K562 (cell line): ENCODE measurements around the gene CCDC85C. TPM values are rescaled to one million over a fixed set of nuclear protein-coding genes. Genes with fewer than 3 reads are reported as not detected.

Experiments
- ATAC-seq: fragments of 200-7000 bp; cut with Tn5 transposase; 3 replicates; pipeline ENCODE4 v1.9.1; 2020; ENCODE audit warnings: moderate library complexity
- BruUV-seq: library from RNA; stranded (reverse); fragments of 400-500 nt; replicated peaks from 2 replicates; lab custom pipeline; 2021; lab: Mats Ljungman, UMichigan
- CTCF ChIA-PET: fragments of 300-600 bp; formaldehyde crosslinking; extraction: SDS; loops from one replicate; lab custom pipeline; 2021; ENCODE audit warnings: low intra/inter-chr PET ratio; lab: Yijun Ruan, JAX
- POLR2A ChIA-PET: fragments of 300-600, 350-650 bp; sonication (Branson Sonifier 250); formaldehyde crosslinking; extraction: SDS; loops from one replicate; lab custom pipeline; 2021; ENCODE audit warnings: antibody characterized with exemption, inconsistent platforms; lab: Yijun Ruan, JAX
- DNase-seq, 4 experiments: peaks; one replicate each; pipeline versions ENCODE4 v3.0.0 to v3.0.0-alpha.2; 2011 to 2018; ENCODE audit warnings: low spot score in 3 of 4, mixed read lengths in 3 of 4; ENCODE audit errors: extremely low read depth in 1 of 4
- FAIRE-seq: peaks from 2 replicates; lab custom pipeline; 2011; peaks lifted over from hg19 to GRCh38; lab: Jason Lieb, UNC
- H2AFZ ChIP-seq: 2 replicates; pipeline ENCODE4 v1.6.0; 2011; ENCODE audit warnings: low read depth, low read length, control low read depth, inconsistent platforms
- H3K27ac ChIP-seq: fragments of 200-600 bp; 3 replicates; pipeline ENCODE4 v1.8.0; 2011; ENCODE audit warnings: low read depth, mild to moderate bottlenecking, control low read depth, inconsistent platforms, low read length, moderate library complexity, mixed read lengths; ENCODE audit errors: extremely low read depth
- H3K27me3 ChIP-seq, 2 experiments: fragments of 300-600 bp in 1 of 2; 2 replicates in 1 of 2; 3 replicates in 1 of 2; pipeline versions ENCODE4 v1.6.0 to v1.8.0; 2011; ENCODE audit warnings: inconsistent platforms in 2 of 2, low read length in 2 of 2, mild to moderate bottlenecking in 1 of 2, mixed read lengths in 1 of 2, moderate library complexity in 1 of 2; ENCODE audit not compliant: control insufficient read depth in 2 of 2, insufficient read depth in 2 of 2
- H3K36me3 ChIP-seq: fragments of 300-600 bp; 3 replicates; pipeline ENCODE4 v1.8.0; 2011; ENCODE audit warnings: mild to moderate bottlenecking, low read length, inconsistent platforms; ENCODE audit not compliant: control insufficient read depth, insufficient read depth
- H3K4me1 ChIP-seq, 2 experiments: fragments of 200-600 bp in 1 of 2; replicated peaks in 1 of 2; 2 replicates in 1 of 2; 3 replicates in 1 of 2; pipeline versions ENCODE4 v1.5.1 to v1.8.0; 2011; ENCODE audit warnings: inconsistent platforms in 2 of 2, low read length in 2 of 2, mild to moderate bottlenecking in 1 of 2, mixed read lengths in 1 of 2, moderate library complexity in 1 of 2; ENCODE audit not compliant: control insufficient read depth in 2 of 2, insufficient read depth in 2 of 2
- H3K4me2 ChIP-seq: 2 replicates; pipeline ENCODE4 v1.6.1; 2011; ENCODE audit warnings: low read length, control low read depth, inconsistent platforms, mixed read lengths; ENCODE audit not compliant: insufficient read depth
- H3K4me3 ChIP-seq: fragments of 200-600 bp; sonication (generic), shearing (Covaris generic); 2 replicates; pipeline ENCODE4 v1.5.1; 2016; ENCODE audit warnings: control low read depth, inconsistent platforms
- H3K79me2 ChIP-seq: fragments of 200-600 bp; 3 replicates; pipeline ENCODE4 v1.8.0; 2011; ENCODE audit warnings: low read length, inconsistent platforms; ENCODE audit not compliant: control insufficient read depth, insufficient read depth
- H3K9ac ChIP-seq, 2 experiments: 2 replicates each; pipeline versions ENCODE4 v1.6.0 to v1.6.1; 2011; ENCODE audit warnings: low read depth in 2 of 2, low read length in 2 of 2, control low read depth in 1 of 2, inconsistent platforms in 1 of 2, mild to moderate bottlenecking in 1 of 2, mixed read lengths in 1 of 2; ENCODE audit not compliant: insufficient read depth in 1 of 2
- H3K9me1 ChIP-seq: one replicate; pipeline ENCODE4 v1.6.0; 2011; ENCODE audit warnings: inconsistent platforms, mild to moderate bottlenecking, low read length, moderate library complexity; ENCODE audit not compliant: control insufficient read depth, insufficient read depth
- H3K9me3 ChIP-seq: replicated peaks from 2 replicates; pipeline ENCODE4 v1.5.1; 2011; ENCODE audit warnings: low read depth, low read length, inconsistent platforms; ENCODE audit not compliant: control insufficient read depth, insufficient read depth
- H4K20me1 ChIP-seq: replicated peaks from 2 replicates; pipeline ENCODE4 v1.6.1; 2011; ENCODE audit warnings: low read length, inconsistent platforms, mixed read lengths; ENCODE audit not compliant: control insufficient read depth, insufficient read depth
- KLF6 ChIP-seq: fragments of 250-450 bp; sonication (Bioruptor Pico); IDR thresholded peaks from 2 replicates; pipeline ENCODE4 v1.4.0; 2020; ENCODE audit warnings: mild to moderate bottlenecking, moderate library complexity, borderline replicate concordance
- MEIS2 ChIP-seq: fragments of 450-650 bp; IDR thresholded peaks from 2 replicates; pipeline ENCODE4 v1.6.1; 2014; ENCODE audit warnings: mild to moderate bottlenecking; ENCODE audit not compliant: partially characterized antibody
- RBM25 ChIP-seq: fragments of 200-400 bp; formaldehyde crosslinking; IDR thresholded peaks from 2 replicates; pipeline ENCODE4 v1.6.1; 2018; ENCODE audit warnings: low read length, low read depth, moderate library complexity; ENCODE audit not compliant: severe bottlenecking
- SP2 ChIP-seq: IDR thresholded peaks from 2 replicates; pipeline ENCODE4 v1.6.1; 2011; ENCODE audit warnings: mild to moderate bottlenecking, low read depth, low read length, moderate library complexity; ENCODE audit not compliant: poor library complexity, severe bottlenecking; ENCODE audit errors: extremely low read depth
- ZNF431 ChIP-seq: sonication (generic); formaldehyde crosslinking; IDR thresholded peaks from 2 replicates; pipeline ENCODE4 v1.8.0; 2022; ENCODE audit warnings: mild to moderate bottlenecking, missing genetic modification reagents
- ZNF586 ChIP-seq: fragments of 450-650 bp; formaldehyde crosslinking; conservative IDR thresholded peaks from 2 replicates; pipeline ENCODE4 v1.4.0; 2020; ENCODE audit warnings: mild to moderate bottlenecking, moderate library complexity
- ZNF589 ChIP-seq: fragments of 200-800 bp; sonication (Bioruptor generic); IDR thresholded peaks from 2 replicates; pipeline ENCODE4 v1.6.1; 2016; ENCODE audit warnings: low read depth, missing genetic modification characterization, missing compliant biosample characterization
- WGBS: fragments of 100-300 bp; shearing (Covaris generic); methylation state at CpG from one replicate; pipeline ENCODE4 v1.1.6; 2016; ENCODE audit warnings: low coverage, mixed read lengths; ENCODE audit not compliant: insufficient coverage; ENCODE audit errors: missing lambda C conversion rate; 5-methylcytosine and 5-hydroxymethylcytosine counted together
- in situ Hi-C: fragments of 300-500 bp; cut with MboI; formaldehyde crosslinking; loops from 4 replicates; pipeline ENCODE4 v1.15.0; 2018; ENCODE audit warnings: inconsistent platforms, mixed read lengths
- intact Hi-C: fragments of 100-400 bp; cut with micrococcal nuclease; formaldehyde crosslinking; loops from 2 replicates; pipeline ENCODE4 v1.14.2; 2022
- polyA plus RNA-seq, 8 experiments: library from polyadenylated mRNA; depleted of rRNA in 4 of 8; stranded (reverse) in 5 of 8; unstranded in 3 of 8; fragments of >200 nt; fragmentation: Nextera tagmentation in 2 of 8; fragmentation: Illumina TruSeq in 1 of 8; extraction: Ambion mirVana in 2 of 8; extraction: Trizol in 1 of 8; gene quantifications; 2 replicates each; pipeline versions ENCODE4 v1.2.1 to v1.2.3, GENCODE V29; 2011 to 2014; ENCODE audit warnings: inconsistent platforms in 1 of 8, missing spikeins in 1 of 8
- total RNA-seq, 7 experiments: library from RNA; depleted of rRNA in 6 of 7; stranded (reverse); fragments of >200 nt in 6 of 7; fragmentation: Illumina TruSeq in 2 of 7; extraction: Trizol in 2 of 7; gene quantifications; 2 replicates each; pipeline versions ENCODE4 v1.2.1 to v1.2.3, GENCODE V29; 2011 to 2021; ENCODE audit warnings: low replicate concordance in 1 of 7
- TF ChIP-seq, protein P1 (sequence below), 2 experiments: IDR thresholded peaks in 1 of 2; conservative IDR thresholded peaks in 1 of 2; 2 replicates each; pipeline ENCODE4 v1.6.1; 2016; ENCODE audit warnings: low read depth in 2 of 2, mild to moderate bottlenecking in 1 of 2, missing compliant biosample characterization in 1 of 2, missing genetic modification characterization in 1 of 2, moderate library complexity in 1 of 2

The CCDC85C gene
- total and polyA plus RNA-seq, 9 of the 15 experiments (the other 6 are each of a cell fraction or from before 2014, with no cell fraction given) = 0.18 to 22.0 (median 6.3) TPM

DNA sequence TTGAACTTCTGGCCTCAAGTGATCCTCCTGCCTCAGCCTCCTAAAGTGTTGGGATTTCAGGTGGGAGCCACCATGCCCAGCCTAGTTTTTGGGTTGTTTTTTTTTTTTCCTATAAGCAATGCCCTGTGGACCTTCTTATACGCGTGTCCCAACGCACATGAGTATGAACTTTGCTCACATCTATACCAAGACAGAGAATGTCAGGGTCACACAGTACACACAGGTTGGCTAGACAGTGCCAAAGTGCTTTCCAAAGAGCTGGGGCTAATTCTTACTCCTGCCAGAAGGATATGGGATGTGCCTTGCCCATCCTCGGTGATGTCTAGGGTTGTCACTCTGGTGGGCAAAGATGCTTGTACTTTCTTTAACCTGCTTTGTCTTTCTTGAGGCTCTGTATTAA, 7.6 kb upstream of the CCDC85C start (continued):
- no peak for TF ChIP-seq SP2

DNA sequence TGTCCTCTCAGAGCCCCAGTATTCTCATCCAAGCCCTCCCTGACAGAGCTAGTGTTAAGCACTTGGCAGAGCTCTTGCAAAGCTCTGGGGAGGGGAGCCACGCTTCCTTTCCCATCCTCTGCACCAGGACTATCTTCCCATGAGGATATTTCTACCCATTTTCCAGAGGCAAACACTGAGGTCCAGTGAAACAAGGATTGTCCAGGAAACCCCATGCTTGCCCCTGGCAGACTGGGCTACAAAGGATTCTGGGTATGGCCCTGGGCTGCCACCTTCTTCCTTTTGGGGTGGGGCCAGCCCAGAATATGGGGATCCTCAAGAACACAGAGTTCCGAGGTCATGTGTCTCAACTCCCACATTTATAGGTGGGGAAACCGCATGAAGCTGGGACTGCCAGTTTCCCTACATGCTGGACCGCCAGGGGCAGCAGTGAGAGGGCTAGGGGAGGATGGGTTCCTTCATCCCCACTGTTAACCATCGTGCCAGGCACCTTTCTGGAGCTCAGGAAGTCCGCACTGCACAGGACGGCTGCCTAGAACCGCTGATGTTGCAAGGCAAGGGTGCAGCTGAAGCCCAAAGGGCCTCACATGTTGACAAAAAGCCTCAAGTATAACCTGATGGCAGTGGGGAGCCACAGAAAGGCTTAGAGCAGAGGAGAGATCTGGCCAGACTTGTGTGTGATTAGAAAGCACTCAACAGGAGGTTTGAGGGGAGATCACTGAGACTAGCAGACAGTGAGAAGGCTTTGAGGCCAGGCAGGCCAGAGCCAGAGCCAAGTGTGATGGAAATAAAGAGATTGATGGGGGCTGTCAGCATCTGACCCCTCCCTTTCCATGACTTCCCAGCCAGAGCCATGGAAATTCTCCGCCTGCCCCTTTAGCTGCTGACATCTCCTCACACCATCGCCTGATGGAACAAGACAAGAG, 5.5 kb upstream of the CCDC85C start:
- DNase-seq = no peak
- intact Hi-C loops (no loop called here), in situ Hi-C loops (no loop called here)
- ATAC-seq = no peak
- H2AFZ ChIP-seq = no peak overlapping the region
- no TSS peak for BruUV-seq
- no peaks in the 10 kb centered on the region for H3K9me3 ChIP-seq
- peaks cover 18 to 29% of the 10 kb centered on the region in 2 experiments for H3K4me1 ChIP-seq
- no peak overlapping the region for H3K4me3 ChIP-seq
- no peak overlapping the region for H3K9ac ChIP-seq
- WGBS = 52% methylated on average over 8 of the region's 10 CpGs
- no peak for FAIRE-seq
- 0 out of 2 replicates have a peak, but pooled peaks cover 2% of the 10 kb centered on the region for H4K20me1 ChIP-seq
- no peaks in the 10 kb centered on the region for H3K27me3 ChIP-seq
- CTCF ChIA-PET = no interaction called here
- no peak overlapping the region for H3K4me2 ChIP-seq
- no peak overlapping the region for H3K27ac ChIP-seq
- H3K9me1 ChIP-seq = no peaks in the 10 kb centered on the region
- no peaks in the 10 kb centered on the region for H3K79me2 ChIP-seq
- POLR2A ChIA-PET = interaction anchor here (1.1 kb wide), 1 partner anchor 129 kb away, joined by 3 read pairs; the partner anchor contains the start of genes CCNK and SETD3
- no peaks in the 10 kb centered on the region for H3K36me3 ChIP-seq
- TF ChIP-seq, protein P1, sequence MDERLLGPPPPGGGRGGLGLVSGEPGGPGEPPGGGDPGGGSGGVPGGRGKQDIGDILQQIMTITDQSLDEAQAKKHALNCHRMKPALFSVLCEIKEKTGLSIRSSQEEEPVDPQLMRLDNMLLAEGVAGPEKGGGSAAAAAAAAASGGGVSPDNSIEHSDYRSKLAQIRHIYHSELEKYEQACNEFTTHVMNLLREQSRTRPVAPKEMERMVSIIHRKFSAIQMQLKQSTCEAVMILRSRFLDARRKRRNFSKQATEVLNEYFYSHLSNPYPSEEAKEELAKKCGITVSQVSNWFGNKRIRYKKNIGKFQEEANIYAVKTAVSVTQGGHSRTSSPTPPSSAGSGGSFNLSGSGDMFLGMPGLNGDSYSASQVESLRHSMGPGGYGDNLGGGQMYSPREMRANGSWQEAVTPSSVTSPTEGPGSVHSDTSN (CRISPR knock-in tag; IDR thresholded peaks at IDR 0.05; ENCODE audit: low read depth) = no peak
- TF ChIP-seq, protein P1 (tag; conservative IDR thresholded peaks at IDR 0.05; ENCODE audit: low read depth) = peak; percentile 34; the same call in 1 of the 2 replicates
- TF ChIP-seq KLF6 = no peak
- peak; percentile 52 for TF ChIP-seq MEIS2
- TF ChIP-seq ZNF431 (CRISPR knock-in tag) = no peak
- no peak for TF ChIP-seq ZNF586 (CRISPR knock-in tag)
- TF ChIP-seq ZNF589 (CRISPR knock-in tag) = no peak
- TF ChIP-seq RBM25 = peak; percentile 41
